ENCODE measurements around the gene RHOU. TPM values are rescaled to one million over a fixed set of nuclear protein-coding genes. Genes with fewer than 3 reads are reported as not detected.

Gene RHOU
- total RNA-seq, result 10 to 100 TPM; 18.5 to 38.4 (median 23.5) TPM

DNA sequence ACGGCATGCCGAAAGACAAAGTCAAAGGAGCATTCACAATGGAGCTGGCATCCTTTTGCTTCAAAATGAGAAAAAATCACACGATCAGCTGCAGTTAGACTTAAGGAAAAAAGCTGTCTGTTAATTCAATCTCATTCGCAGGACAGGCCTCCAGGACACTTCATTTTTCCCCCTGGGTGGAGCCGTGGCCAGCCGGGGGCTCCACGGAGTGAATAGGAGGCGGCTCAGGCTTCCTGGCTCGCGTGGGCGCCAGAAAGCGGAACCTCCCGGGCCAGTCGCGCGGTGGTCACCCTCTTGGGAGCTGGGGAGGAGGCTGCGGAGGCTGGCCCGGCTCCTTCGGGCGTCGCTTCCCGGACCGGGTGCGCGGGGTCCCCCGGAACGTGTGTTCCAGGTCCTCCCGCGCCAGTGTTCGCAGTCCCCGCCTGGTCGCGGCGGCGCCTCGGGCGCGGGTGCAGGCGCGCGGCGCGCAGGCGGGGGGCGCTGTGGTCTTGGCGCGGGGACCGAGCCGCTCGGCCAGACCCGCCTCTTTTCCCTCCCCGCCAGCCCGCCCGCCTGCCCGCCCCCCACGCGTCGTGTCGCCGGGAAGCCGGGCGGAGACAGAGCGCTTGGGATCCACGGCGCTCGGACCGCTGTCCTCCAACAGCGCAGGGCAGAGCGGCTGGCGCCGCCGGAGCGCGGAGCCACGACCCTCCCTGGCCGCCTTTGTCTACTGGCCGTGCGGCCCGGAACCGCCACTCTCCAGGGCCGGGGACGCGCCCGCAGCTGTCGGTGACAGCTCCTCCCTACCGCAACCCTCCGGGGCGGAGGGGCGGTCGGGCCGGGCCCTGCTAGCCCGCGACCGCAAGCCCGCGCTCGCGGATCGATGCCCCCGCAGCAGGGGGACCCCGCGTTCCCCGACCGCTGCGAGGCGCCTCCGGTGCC is at the start of gene RHOU:
Gene RHOU (plus strand): TSS at position 599 of the 921 bp plus-strand sequence. CDS start 264 bp downstream, at position 863.
- peaks cover 16 to 31% of the 10 kb centered on the region in 2 donors for H3K4me1 ChIP-seq
- intact Hi-C loops (cut with DNase I), result loop anchor here (10.0 kb wide), 2 partner anchors 300 to 490 kb away; no protein-coding TSS in a partner anchor
- peak within 1 kb of the TSS; percentile 71 to 75 (median 74) for H3K4me3 ChIP-seq (replicated peaks in 1 of 3)
- WGBS, 2 donors, result 5% methylated on average over 15 to 16 of the region's 107 CpGs
- peak; percentile 77 to 81 for DNase-seq
- H3K36me3 ChIP-seq, result no peaks in the 10 kb centered on the region
- TF ChIP-seq, protein P1, sequence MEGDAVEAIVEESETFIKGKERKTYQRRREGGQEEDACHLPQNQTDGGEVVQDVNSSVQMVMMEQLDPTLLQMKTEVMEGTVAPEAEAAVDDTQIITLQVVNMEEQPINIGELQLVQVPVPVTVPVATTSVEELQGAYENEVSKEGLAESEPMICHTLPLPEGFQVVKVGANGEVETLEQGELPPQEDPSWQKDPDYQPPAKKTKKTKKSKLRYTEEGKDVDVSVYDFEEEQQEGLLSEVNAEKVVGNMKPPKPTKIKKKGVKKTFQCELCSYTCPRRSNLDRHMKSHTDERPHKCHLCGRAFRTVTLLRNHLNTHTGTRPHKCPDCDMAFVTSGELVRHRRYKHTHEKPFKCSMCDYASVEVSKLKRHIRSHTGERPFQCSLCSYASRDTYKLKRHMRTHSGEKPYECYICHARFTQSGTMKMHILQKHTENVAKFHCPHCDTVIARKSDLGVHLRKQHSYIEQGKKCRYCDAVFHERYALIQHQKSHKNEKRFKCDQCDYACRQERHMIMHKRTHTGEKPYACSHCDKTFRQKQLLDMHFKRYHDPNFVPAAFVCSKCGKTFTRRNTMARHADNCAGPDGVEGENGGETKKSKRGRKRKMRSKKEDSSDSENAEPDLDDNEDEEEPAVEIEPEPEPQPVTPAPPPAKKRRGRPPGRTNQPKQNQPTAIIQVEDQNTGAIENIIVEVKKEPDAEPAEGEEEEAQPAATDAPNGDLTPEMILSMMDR (IDR thresholded peaks at IDR 0.05), result peak; percentile 43 to 98 (median 93)
- TF ChIP-seq POLR2A (IDR thresholded peaks at IDR 0.05), result peak; percentile 74 to 93
- no peaks in the 10 kb centered on the region for H3K9me3 ChIP-seq
- H3K27ac ChIP-seq, result peak within 1 kb of the TSS; percentile 88 to 96 (median 95)
- H3K27me3 ChIP-seq, result no peaks in the 10 kb centered on the region

DNA sequence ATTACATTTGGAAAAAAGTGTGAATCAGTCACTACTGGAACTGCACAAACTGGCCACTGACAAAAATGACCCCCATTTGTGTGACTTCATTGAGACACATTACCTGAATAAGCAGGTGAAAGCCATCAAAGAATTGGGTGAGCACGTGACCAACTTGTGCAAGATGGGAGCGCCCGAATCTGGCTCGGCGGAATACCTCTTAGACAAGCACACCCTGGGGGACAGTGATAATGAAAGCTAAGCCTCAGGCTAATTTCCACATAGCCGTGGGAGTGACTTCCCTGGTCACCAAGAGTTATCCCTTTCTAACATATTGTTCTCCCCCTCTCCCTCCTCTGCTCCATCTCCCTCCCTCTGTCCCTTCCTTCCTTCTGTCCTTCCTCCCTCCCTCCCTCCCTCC is 47.7 kb upstream of the RHOU start:
- Histone ChIP-seq H3K36me3 (no peaks in the 10 kb centered on the region), H3K4me1 (peaks cover 0 to 6% of the 10 kb centered on the region in 2 donors), H3K9me3 (no peaks in the 10 kb centered on the region), H3K27ac (no peak overlapping the region), H3K27me3 (no peaks in the 10 kb centered on the region), H3K4me3 (replicated peaks in 1 of 3) (no peak overlapping the region)
- TF ChIP-seq POLR2A (IDR thresholded peaks at IDR 0.05), result no peak
- TF ChIP-seq, protein P1 (IDR thresholded peaks at IDR 0.05), result no peak
- DNase-seq, result no peak
- intact Hi-C loops (cut with DNase I), result no loop called here
- WGBS, 2 donors, result 91 to 93% methylated on average over 6 of the region's 6 CpGs

DNA sequence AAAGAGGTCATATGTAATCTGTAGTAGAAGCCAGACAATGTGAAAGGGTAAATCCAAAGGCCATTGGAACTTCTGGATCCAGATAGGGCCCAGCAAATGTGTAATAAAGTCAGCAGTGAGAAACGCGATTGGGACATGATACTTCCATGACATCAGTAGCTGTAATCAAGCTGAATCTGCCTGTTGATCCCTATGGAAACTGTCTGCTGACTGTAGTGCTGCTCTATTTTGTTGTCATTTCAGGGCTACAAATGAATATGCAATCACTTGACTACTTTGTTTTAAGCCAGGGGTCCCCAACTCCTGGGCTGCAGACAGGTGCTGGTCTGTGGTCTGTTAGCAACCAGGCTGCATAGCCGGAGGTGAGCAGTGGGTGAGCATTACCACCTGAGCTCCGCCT is 46.0 kb upstream of the RHOU start:
- H3K4me1 ChIP-seq, result peaks cover 0 to 6% of the 10 kb centered on the region in 2 donors
- H3K36me3 ChIP-seq, result no peaks in the 10 kb centered on the region
- no peaks in the 10 kb centered on the region for H3K27me3 ChIP-seq
- no peak overlapping the region for H3K4me3 ChIP-seq (replicated peaks in 1 of 3)
- no peak for TF ChIP-seq POLR2A (IDR thresholded peaks at IDR 0.05)
- TF ChIP-seq, protein P1 (IDR thresholded peaks at IDR 0.05), result no peak
- no peak for DNase-seq
- intact Hi-C loops (cut with DNase I), result no loop called here
- 81 to 88% methylated on average over 4 of the region's 4 CpGs for WGBS, 2 donors
- no peak overlapping the region for H3K27ac ChIP-seq
- no peaks in the 10 kb centered on the region for H3K9me3 ChIP-seq

DNA sequence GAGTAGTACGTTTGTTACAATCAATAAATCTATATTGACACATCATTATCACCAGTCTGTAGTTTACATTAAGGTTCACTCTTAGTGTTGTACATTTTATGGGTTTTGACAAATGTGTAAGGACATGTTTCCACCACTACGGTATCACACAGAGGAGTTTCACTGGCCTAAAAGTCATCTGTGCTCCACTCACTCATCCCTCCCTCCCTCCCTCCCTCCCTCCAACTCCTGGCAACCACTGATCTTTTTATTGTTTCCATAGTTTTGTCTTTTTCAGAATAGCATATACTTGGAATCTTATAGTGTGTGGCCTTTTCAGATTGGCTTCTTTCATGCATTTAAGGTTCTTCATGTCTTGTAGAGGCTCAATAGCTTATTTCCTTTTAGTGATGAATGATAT is 44.1 kb upstream of the RHOU start:
- no peak overlapping the region for H3K4me3 ChIP-seq (replicated peaks in 1 of 3)
- DNase-seq, result no peak

More for the DNA sequence above, 44.1 kb upstream of the RHOU start:
- H3K27ac ChIP-seq, result no peak overlapping the region
- TF ChIP-seq, protein P1 (IDR thresholded peaks at IDR 0.05), result no peak
- TF ChIP-seq POLR2A (IDR thresholded peaks at IDR 0.05), result no peak
- intact Hi-C loops (cut with DNase I), result no loop called here
- 88 to 90% methylated on average over 2 of the region's 2 CpGs for WGBS, 2 donors
- no peaks in the 10 kb centered on the region for H3K27me3 ChIP-seq
- no peaks in the 10 kb centered on the region for H3K36me3 ChIP-seq
- peaks cover 0 to 6% of the 10 kb centered on the region in 2 donors for H3K4me1 ChIP-seq
- H3K9me3 ChIP-seq, result no peaks in the 10 kb centered on the region
